HG03342 (cell line): ENCODE results near the gene ZNF354C.

Experiments used
- ATAC-seq: cut with Tn5 transposase; IDR thresholded peaks from one replicate; pipeline ENCODE4 v1.9.1; 2021; ENCODE audit warnings: mild to moderate bottlenecking, moderate library complexity; ENCODE audit not compliant: unreplicated experiment

Gene ZNF354C

DNA sequence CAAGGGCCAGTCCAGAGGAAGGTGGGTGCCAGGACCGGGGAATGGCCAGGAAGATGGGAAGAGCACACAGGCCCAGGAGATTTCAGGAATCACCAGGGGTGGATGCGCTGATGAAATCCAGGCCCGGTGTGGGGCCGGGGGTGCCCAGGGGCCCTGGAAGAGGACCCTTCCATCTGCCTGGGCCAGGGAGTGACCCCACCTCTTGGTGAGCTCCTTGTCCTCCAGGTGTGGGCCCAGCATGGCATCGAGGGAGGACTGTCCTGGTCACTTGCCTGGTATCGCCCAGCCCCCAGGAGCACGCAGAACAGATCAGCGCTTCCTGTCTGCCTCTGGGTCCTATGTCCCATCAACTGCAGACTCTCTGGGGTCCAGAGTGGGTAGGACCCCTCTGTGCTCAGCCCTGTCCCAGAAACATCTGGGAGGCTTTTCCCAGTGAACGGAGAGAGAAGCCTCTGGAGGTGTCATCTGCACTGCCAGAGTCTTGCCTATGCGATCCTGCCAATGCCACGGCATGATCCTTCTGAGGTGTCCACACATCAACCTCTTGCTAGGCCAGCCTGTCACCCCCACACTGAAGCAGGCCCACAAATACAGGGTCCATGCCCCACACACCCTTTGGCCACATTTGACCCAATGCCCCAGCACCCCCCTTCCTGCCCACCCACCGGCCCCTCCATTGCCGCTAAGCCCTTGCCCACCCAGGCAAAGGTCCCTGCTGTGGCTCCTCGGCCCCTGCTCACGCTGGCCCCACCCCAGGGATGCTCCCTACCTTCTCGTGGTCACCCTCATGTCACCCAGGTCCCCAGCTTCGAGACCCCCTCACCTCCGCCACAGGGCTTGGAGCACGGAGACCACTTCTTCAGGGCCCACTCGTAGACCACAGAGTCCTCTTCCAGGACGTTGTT is 67.2 kb downstream of the ZNF354C start:
- no peak for ATAC-seq

DNA sequence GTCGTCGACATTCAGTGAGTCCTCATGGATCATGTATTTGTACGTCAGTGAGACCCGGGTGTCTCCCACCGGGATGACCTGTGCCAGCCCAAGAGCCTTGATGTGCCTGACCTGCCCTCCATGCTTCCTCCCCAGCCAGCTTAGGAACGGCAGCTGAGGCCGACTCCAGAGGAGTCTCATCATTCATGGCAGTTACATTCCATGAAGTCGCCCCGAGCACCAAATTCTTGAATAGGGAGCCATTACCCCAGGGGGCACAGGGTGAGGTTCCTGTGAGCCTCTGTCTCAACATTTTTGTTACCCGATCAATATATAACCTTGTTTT is 67.8 kb downstream of the ZNF354C start:
- no peak for ATAC-seq

DNA sequence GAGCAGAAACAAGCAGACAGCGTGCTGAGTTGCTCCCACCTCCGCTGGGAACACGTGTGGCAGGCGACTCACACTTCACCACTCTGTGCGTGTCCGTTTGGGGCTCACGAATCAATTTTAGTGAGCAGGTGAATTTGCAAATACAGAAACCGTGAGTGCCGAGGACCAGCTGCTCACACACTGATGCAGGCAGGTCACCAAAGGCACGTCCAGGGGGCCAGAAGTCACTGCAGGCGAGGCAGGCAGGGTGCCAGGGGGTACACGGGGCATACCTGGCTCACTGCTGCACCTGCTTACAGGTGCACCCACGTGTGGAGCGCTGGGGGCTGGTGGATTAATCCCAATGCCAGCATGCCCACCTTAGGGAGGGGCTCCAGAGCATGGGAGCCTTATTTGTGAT is 68.8 kb downstream of the ZNF354C start:
- no peak for ATAC-seq

DNA sequence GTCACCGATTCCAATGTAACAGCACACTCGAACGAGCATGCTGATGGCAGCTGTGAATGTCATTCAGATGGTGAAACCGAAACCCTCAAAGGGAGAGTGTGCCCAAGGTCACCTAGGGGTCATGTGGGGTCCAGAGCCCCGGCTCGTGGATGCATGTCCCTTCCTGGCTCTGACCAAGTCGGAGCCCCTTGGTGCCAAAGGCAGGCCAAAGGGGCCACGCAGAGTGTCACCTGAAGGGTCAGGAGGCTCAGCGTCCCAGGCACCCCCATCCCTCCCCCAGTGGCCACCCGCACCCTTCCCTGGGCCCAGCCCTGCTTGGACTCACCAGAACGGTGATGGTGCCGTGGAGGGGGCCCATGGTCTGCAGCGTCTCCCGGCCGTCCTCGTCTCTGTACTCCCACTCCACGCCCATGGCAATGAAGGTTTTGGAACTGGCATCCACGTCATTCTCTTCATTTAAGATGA is 69.5 kb downstream of the ZNF354C start:
- ATAC-seq, result no peak

DNA sequence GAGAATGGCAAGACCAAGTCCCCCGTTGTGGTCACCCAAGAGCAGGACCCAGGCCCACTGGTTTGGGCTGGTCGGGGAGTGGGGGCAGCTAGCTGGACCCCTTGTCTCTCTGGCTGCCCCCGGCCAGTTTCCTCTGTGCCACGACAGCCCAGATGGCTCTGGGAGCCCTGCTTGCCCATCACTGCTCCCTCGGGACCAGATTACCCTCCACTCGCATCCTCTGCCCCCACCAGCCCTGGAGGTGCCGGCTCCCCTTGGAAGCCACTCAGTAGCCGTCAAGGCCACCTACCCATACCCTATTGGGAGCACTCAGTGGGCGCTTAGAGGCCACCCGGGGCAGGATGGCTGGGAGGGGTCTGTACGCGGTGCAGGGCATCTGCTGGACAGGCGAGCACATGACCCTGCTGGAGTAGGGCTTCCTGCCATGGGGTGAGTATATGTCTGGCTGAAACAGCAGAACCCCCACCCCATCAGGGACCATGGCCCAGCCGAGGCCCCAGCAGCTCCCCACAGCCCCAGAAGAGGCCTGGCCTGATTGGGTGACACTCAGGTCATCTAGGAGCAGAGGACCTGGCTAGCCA is 70.0 kb downstream of the ZNF354C start:
- ATAC-seq, result no peak

- ATAC-seq, result no peak
These were observed 71.2 kb downstream of the ZNF354C start for GRCh38 chr5:179131321-179131835.

- no peak for ATAC-seq
These were observed 71.9 kb downstream of the ZNF354C start for GRCh38 chr5:179131886-179132585.

- no peak for ATAC-seq
These were observed 72.6 kb downstream of the ZNF354C start for GRCh38 chr5:179132586-179133355.
